ENCODE measurements around the gene LYPD6.

The LYPD6 gene

DNA sequence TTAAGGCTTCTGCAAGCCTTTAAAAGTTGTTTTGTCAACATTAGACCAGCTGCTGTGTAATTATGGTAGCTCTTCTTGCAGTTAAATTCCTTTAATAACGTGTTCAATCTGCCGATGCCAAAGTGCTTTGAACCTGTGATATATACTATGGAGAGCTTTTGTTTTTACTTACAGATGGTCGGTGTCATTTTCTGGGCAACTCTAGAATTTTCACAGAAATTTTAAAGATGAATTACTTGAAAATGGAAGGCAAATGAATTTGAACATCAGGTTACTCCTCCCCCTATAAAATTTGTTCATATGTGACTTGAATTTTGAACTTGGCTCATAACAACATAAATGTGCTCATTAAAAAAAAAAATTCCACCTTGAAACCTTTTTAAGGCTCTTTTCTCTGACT lies 23.0 kb downstream of the LYPD6 start:
- DNase-seq = no peak

GRCh38 chr2:149355716-149356422 lies 25.5 kb downstream of the LYPD6 start:
- no peak for DNase-seq

DNA sequence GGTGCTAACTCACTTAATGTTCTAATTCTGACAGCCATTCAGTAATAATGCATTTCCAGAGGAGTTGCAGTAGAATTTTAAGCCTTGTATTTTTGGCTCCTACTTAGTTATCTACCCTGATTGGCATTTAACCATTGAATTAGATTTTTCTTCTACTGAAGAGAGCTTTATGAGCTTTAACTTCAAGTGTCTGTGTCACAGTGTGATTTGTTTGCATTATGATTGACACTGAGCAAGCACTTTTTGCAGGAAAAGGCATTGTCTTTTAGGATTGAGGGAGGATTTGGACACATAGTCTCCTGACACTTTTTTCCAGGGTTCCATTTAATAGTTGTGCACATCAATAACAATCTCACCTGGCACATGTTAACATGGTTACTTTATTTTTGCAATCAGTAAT lies 26.7 kb downstream of the LYPD6 start:
- DNase-seq = no peak

GRCh38 chr2:149360106-149360505 lies 29.7 kb downstream of the LYPD6 start:
- DNase-seq = no peak

GRCh38 chr2:149363958-149364357 lies 33.6 kb downstream of the LYPD6 start:
- no peak for DNase-seq

- no peak for DNase-seq
These were observed 34.5 kb downstream of the LYPD6 start for GRCh38 chr2:149364839-149365238.

GRCh38 chr2:149365931-149366583 lies 35.7 kb downstream of the LYPD6 start:
- no peak for DNase-seq

- DNase-seq = no peak
These were observed 39.8 kb downstream of the LYPD6 start for GRCh38 chr2:149370061-149370775.

- no peak for DNase-seq
These were observed 41.1 kb downstream of the LYPD6 start for GRCh38 chr2:149371476-149371875.

GRCh38 chr2:149375801-149376361 lies 45.5 kb downstream of the LYPD6 start:
- DNase-seq = no peak

DNA sequence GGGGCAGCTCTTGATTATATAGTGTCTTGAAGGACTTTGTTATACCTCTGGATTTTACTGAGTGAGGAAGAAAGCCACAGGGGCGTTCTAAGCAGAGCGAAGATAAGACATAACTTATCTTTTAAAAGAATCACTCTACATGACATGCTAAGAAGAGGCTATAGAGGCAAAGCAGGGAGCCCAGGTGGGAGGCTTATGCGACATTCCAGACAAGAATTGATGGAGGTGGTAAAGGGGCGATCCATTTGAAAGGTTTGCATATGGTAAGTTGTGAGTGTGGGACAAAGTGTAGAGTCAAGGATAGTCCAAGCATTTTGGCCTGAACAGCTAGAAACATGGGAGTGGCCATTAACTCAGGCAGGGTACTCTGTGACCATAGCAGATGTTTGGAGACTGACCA lies 49.8 kb downstream of the LYPD6 start:
- no peak for DNase-seq

GRCh38 chr2:149383340-149383739 lies 53.0 kb downstream of the LYPD6 start:
- DNase-seq = no peak

DNA sequence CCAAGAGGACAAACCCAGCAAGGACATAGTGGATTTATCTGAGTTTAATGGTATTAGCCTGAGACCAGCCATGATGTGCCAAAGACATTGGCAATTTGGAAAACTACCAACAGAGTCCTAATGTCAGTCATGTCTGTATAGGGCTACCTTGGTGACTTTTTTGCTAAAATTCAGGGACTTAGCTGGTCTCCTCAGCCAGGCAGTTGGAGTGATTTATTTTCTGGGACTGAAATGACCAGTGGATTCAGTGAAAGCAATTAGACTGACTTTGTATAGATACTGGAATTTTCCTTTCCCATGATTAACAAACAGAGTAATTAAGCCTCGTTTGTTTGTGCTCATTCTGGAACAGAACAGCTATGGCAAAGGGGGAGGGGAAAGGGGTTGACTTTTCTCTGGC lies 55.0 kb downstream of the LYPD6 start:
- no peak for DNase-seq

DNA sequence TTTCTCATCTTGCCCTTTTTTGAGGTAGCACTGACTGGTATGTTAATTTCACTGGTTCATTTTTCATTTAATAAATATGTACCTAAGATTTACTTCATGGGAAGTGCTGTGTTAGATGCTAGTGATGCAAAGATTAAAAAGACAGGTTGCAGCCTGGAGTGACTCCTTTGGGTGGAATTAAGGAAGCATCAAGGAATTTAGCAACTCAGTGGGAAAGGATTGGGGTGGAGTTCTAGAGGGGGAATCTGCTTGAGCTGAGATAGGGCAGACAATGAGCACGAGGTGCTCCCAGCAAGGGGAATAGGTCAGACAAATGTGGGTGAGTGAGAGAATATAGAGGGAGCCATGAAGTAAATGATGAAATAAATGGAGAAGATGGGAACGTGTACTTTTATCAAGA lies 57.0 kb downstream of the LYPD6 start:
- no peak for DNase-seq

- no peak for DNase-seq
These were observed 57.9 kb downstream of the LYPD6 start for GRCh38 chr2:149388120-149388816.

- DNase-seq = no peak
These were observed 59.2 kb downstream of the LYPD6 start for GRCh38 chr2:149389506-149390167.

DNA sequence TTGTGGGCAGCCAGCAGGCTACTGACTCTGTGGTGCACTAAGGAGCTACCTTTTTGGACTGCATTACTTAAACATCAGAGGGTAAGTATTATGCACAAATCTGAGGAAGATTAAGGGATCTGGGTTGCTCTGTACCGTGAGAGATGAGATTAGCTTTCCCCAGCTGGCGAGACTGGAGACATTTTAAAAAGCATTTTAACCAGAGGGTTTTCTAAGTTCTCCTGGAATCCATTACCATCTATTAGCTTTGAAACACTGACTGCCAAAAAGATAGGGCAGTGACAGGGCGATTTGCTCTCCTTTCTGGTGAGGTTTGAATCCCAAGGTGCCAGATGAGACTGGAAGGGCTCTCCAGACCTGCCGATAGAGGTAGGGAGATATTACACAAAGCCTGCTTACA lies 63.2 kb downstream of the LYPD6 start:
- DNase-seq = no peak

- DNase-seq = no peak
These were observed 64.5 kb downstream of the LYPD6 start for GRCh38 chr2:149394864-149395263.

GRCh38 chr2:149399934-149400615 lies 69.7 kb downstream of the LYPD6 start:
- DNase-seq = no peak

DNA sequence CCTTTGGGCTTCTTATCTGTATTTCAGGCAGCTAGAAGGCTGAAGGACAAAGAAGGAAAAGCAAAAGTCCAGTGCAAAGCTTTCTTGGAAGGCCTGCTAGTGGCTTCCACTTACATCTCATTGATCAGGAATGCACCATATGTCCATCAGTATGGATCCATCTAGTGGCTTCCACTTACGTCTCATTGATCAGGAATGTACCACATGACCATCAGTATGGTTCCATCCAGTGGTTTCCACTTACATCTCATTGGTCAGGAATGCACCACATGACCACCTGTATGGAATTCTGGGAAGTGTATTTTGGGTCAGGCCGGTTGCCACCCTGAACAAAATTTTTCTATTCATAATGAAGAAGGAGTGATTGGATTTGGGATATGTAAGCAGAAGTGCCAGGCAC lies 70.6 kb downstream of the LYPD6 start:
- DNase-seq = no peak

DNA sequence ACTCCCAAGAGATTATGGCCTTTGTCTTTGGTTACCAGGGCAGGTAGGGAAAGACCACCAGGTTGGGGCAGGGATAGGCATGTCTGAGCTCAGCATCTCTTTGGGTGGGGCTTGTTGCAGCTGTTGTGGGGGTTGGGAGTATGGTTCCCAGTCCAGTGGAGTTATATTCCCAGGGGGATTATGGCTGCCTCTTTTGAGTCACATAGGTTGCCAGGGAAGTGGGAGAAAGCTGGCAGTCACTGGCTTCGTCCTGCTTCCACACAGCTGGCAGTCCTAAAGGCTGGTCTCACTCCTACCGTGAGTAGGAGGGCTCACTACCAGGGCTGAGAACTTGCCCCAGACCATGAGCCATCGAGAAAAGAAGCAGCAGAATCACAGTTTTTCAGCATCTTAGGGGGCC lies 79.1 kb downstream of the LYPD6 start:
- DNase-seq = no peak

Data from NCI-H1436 (cell line).